GM12892 (cell line): ENCODE data around the gene RBSN.

Experiments used
- POLR2A ChIP-seq: IDR thresholded peaks from 2 replicates; pipeline ENCODE4 v1.6.1; 2011; ENCODE audit warnings: low read depth, low read length, control low read depth
- TAF1 ChIP-seq: IDR thresholded peaks from 2 replicates; pipeline ENCODE4 v1.6.1; 2011; ENCODE audit warnings: low read depth, mild to moderate bottlenecking, control low read depth, low read length, borderline replicate concordance

- TF ChIP-seq TAF1 (no peak), POLR2A (no peak)
Measured at GRCh38 chr3:15053541-15053940, 45.4 kb downstream of the RBSN start.
